HG02840 (cell line): ENCODE measurements around the gene NHLH1.
"Not testable (repeated sequence)": the region's sequence is repeated elsewhere in the genome, so short reads cannot be mapped to it uniquely, and the experiment has no call there.

ENCODE experiments used
- ATAC-seq: cut with Tn5 transposase; IDR thresholded peaks from one replicate; pipeline ENCODE4 v1.9.1; 2021; ENCODE audit warnings: mild to moderate bottlenecking, moderate library complexity, moderate number of reproducible peaks; ENCODE audit not compliant: unreplicated experiment, low FRiP score

NHLH1 gene

DNA sequence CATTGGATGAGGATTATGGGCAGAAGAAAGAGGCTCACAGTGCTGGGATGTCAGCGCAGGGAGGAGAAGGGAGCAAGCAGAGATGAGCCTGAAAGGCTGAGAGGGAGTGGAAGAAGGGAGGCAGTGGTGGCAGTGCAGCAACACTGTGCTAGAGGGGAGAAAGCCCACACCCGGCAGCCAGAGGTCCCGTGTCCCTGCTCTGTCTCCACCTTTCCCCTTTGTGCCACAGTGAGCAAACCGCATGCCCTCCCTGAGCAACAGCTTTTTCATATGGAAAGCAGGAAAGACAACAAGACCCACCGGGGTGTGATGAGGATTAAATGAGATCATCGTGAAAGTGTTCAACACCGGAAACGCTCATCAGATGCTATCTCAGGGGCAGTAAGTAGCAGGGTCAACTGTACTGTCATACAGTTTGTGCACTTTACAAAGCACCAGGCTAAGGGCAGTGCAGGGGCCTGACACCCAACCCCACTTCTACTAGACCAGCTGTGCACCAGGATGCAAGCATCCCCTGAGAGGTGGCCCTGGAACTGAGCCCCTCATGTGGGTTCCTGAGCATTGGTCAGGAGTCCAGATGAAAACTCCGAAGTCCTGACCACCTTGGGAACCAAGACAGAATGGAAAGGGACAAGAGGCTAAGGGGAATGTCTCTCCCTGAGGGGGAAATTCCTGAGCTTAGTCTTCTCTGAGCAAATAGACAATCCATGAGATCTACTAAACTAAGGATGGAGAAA, 9.1 kb downstream of the NHLH1 start:
- ATAC-seq, result no peak

DNA sequence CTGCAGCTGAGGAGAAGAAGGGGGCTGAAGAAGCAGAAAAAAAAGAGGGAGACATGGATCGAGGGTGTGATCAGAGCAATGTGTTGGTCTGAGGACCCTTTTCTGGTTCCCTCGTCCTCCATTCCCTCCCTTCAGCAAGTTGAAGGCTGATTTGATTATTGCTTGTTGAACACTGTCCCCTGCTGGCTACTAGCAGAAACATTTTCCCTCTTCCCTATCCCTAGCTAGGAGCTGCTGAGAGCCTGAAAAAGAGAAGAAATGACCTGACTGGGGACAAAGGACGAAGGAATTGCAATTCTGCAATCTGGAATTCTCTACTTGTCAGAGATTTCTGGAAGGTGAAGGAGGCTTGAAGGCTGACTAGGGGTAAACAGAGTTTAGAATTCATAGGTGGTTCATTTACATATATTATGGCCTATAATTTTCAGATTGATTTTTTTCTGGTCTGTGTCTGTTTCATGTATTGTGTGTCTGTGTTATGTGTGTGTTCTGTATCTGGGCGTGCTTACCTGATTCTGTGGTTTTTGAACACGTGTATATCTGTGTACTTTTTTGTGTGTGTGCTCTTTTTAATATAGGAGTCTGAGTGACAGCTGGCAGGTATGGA, 9.8 kb downstream of the NHLH1 start:
- ATAC-seq, result no peak

DNA sequence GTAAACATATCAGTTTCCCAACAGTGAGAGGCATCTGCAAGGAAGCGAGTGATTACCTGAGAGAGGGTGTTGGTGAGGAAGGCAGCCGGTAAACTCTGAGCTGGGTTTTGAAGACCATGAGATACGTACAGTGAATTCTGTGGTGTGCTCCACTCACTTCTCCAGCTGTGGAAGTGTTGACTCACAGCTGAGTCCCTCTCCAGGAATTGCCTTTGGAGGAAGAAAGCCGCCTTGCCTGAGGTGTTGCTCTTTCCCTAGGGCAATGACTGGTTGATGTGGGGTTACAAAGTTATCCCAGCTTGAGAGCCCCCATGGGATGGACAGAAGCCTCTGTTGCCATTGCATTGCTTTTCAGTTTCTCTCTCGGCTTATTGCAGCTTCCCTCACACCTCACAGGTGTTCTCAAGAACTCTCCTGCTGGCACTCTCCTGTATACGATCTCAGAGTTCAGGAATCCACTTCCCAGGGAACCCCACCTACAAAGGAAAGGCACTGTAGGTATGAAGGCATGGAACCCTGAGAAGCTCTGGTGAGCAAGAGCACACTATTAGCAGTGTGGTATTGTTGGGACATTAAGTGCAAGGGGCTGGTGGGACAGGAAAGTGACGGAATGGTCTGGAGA, 10.8 kb downstream of the NHLH1 start:
- ATAC-seq, result no peak

DNA sequence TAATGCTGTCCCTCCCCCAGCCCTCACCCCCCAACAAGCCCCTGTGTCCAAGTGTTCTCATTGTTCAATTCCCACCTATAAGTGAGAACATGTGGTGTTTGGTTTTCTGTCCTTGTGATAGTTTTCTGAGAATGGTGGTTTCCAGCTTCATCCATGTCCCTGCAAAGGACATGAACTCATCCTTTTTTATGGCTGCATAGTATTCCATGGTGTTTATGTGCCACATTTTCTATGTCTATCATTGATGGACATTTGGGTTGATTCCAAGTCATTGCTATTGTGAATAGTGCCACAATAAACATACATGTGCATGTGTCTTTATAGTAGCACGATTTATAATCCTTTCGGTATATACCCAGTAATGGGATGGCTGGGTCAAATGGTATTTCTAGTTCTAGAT, 17.9 kb downstream of the NHLH1 start:
- not testable (repeated sequence) for ATAC-seq

DNA sequence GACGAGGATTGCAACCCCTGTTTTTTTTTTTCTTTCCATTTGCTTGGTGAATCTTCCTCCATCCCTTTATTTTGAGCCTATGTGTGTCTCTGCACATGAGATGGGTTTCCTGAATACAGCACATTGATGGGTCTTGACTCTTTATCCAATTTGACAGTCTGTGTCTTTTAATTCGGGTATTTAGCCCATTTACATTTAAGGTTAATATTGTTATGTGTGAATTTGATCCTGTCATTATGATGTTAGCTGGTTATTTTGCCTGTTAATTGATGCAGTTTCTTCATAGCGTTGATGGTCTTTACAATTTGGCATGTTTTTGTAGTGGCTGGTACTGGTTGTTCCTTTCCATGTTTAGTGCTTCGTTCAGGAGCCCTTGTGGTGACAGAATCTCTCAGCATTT, 21.5 kb downstream of the NHLH1 start:
- ATAC-seq, result not testable (repeated sequence)

DNA sequence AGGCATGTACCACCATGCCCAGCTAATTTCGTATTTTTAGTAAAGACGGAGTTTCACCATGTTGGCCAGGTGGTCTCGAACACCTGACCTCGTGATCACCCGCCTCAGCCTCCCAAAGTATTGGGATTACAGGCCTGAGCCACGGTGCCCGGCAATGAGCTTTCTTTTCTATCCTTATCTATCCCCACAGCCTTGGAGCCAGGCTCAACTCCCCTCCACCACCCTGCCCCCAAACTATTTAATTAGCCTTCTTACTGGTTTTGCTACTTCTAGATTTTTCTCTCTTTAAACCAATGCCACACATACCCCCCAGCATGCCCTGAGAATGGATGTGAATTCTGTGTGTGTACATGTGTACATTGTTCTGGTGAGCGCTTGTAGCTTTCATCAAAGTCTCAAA, 27.8 kb downstream of the NHLH1 start:
- ATAC-seq, result no peak

DNA sequence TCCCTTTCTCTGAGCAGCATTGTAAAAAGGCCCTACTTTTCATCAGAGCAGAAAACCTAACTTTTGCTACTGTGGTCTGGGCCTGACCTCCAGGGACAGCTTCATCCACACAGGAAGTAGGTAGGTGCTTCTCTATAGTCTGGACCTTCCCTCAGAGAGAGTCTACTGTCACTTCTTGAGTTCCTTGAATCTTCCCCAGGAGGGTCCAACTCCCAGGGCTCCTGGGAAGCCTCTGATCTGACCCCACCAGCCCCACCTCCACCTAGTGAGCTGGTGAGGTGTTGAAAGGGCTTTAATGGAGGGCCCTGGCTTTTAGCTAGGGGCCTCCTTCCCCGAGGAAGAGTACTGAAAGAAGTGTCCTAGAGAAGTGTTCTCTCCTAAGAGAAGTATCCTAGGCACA, 30.8 kb downstream of the NHLH1 start:
- ATAC-seq, result no peak

DNA sequence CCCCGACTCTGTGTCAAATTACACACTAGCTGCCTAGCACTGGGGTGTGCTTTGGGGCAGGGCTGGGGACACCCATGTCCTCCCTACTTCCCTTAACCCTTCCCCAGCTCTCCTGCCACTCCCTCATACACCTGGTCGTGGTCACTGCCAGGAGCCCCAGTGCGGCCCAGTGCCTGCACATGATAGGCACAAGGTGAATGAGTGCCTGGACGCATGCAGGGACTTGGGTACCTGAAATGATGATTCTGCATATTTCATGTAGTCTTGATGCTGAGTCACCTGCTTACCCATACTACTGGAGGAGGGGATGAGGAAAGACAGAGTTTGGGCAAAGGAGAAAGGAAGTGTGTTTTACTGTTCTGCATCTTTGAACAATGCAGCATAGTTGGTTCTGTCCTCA, 32.0 kb downstream of the NHLH1 start:
- no peak for ATAC-seq

DNA sequence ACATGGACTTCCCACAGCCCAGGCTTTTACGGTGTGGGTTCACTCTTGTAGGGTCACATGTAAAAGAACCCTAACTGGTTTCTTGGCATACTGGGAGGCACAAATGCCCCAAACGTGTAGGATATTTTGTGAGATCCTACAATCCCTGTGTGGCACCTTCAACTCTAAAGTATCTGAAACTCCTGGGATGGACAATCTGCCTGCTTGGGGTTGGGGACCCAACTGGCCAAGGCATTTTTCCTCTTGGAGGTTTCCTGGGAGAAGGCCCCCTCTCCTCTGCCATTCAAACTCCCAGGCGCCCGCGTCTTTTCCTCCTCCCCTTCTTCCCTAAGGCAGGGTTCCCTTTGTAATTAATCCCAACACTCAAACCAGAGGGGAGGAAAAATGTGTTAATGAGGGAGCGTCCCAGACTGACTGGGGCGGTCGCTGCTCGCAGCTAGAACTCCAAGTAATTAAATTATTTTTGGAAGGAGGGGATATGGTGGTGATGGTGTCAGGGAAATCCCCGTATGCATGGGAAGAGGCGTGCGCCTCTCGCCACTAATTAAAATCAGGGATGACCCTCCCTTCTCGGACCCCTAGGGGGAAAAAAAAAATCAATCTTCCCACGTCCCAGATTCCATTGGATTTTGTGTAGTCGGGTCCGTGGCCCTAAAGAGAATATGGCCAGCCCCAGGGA, 32.8 kb downstream of the NHLH1 start:
- ATAC-seq, result no peak

DNA sequence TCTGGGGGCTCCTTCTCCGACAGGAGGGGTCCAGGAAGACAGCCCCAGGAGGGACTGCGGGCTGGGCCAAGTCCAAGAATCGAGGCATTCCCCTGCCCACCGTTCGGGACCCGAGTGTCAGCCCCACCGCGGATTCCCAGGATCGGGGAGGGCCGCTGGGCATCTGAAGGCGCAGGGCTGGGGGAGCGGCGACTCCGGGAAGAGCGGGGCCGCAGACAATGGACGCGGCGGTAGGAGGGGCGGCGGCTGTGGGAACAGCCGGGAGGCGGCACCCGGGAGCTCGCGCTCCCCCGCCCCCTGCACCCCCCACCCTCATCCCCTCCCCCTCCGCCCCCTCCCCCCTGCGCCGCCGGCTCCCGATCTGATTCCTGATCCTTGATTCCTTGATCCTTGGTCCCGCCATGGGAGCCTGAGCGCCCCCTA, 33.4 kb downstream of the NHLH1 start, which contains the start of gene VANGL2:
VANGL2 (plus strand) TSS at position 342 of the 423 bp plus-strand sequence. CDS start 15,274 bp downstream, outside the sequence.
- ATAC-seq, result no peak

DNA sequence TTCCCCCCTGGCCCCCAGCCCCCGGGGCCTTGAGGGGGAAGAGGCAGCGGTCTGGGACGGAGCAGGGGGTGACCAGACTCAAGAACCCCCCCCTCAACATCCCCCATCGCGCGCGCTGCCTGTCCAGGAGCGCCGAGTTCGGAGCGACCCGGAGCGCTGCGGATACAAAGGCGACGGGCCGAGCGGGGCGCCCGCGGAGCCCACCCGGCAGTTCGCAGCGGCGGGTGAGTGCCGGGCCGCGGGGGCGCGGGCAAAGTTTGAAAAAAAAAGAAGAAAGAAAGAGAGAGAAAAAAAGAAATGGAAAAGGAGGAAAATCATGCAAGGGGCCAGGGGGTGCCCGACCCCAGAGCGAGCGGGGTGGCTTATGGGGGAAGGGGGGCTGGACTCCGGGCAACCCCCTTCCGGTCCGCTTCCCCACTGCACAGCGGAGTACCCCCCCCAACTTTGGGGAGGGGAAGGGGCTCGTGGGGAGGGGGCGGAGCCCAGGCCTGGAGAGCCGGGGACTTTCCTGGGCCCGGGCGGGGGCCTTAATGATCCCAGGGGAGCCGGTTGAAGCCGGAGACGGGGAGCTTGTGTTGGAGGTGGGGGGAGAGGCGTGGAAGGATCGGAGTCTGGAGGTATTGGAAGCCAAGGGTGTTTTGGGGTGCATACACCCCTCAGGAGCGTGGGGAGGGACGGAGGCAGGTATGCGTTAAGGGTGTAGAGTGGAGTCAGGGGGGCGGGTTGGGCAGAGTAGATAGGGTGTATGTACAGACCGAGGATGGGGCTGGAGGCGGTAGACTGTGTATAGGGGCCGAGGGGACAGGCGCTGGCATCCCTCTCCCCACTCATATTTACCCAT, 34.0 kb downstream of the NHLH1 start:
- no peak for ATAC-seq

DNA sequence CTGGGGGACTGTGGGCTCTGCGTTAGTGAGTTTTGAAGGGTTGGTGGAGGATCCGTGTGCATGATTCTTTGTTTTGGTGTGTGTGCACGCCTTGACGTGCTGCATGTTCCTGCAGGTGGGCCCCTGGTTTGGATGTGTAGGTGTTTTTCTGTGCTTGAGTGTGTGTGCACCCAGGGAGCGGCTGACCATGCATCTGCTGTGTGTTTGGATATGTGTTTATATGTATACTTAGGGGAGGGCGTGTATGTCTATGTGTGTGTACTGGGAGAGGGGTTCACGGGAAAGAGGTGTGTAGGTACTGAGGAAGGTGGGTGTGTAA, 34.6 kb downstream of the NHLH1 start:
- ATAC-seq, result no peak

DNA sequence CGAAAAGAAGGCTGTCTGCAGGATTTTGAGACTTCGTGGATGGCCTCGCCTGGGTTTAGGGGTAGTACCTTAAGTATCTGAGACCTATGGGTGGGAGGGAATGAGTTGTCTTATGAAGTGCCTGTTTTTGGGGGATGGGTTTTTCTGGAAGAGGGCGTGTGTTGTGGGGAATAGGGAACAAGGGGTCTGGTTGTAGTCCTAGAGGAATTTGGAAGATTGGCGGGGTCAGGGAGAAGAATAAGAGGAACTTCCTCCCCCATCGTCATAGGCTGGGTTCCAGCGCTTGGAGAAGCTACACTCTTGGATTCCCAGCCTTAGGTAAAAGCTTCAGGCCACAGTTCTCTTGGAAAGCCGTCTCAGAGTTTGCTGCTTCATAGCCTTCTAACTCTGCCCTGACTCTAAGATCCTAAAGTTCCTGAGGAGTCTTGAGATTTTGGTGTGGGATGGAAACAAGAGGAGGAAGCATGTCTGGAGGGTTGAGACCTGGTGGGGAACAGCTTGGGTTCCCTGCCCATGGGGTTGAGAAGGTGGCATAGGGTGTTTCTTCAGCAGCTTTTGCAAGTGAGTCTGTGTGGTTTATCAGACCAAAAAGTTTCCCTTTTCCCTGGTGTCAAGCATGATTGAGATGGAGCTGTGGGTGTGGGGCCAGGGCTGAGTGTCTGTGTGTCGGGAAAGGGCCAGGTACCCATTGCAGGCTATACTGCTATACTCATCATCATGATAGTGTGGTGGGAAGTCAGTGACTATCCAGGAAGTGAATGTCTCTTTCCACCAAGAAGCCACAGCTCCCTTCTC, 35.3 kb downstream of the NHLH1 start:
- no peak for ATAC-seq

DNA sequence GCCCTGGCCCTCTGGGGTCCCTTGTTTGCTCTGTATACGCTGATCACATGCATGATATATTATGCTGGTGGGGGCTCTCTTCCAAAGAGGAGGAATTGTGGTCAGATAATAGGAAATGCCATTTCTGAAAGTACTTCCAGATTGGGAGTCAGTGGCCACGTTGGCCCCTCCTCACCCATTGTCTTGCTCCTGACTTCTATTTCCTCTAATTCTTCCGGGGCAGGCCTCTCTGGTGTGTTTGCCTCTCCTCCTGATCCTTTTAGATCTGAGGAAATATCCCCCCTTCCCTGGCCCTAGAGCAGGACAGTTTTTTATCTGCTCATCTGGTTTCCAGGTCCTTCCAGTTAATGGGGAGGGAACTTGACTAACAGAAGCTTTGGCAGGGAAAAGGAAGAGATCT, 36.4 kb downstream of the NHLH1 start:
- ATAC-seq, result no peak

DNA sequence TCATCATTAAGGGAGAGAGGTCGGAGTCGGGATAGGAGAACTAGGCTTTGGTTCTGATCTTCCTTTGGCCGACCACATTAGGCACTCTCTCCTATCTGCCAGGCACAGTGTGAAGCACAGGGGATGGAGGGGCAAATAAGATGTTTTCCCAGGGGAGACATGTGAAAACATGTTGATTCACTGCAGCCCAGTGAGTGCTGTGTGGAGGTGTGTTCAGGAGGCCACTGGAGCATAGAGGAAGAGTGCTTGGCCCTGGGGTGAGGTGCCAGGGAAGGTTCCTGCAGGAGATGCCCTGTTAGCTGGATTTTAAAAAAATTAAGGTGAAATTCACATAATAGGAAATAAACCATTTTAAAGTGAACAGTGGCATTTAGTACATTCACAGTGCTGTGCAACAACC, 37.2 kb downstream of the NHLH1 start:
- no peak for ATAC-seq

DNA sequence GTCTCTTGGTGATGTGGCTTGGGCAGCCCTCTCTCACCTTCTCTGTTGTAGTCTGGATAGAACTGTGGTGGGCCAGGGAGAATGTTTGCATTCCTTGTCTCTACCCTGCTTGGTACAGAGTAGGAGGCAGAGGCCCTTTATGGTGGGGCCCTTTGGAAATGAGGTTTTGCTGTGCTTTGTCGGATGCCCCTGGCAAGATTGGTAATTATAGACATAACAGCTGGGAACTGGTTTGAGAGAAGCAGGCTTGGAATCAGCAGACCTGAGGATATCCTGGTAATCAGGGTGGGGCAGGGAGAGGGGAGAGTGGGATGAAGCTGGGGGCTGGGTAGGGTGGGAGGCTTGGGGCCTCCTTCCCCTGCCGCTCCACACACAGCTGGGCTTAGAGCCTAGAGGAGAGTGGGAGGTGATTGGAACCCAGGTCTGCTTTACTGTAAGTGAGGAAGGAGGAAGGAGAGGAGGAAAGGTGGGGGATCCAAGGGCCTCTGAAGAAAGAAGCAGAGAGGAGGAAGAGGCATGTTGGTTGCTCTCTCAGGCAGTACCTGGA, 38.5 kb downstream of the NHLH1 start:
- no peak for ATAC-seq

DNA sequence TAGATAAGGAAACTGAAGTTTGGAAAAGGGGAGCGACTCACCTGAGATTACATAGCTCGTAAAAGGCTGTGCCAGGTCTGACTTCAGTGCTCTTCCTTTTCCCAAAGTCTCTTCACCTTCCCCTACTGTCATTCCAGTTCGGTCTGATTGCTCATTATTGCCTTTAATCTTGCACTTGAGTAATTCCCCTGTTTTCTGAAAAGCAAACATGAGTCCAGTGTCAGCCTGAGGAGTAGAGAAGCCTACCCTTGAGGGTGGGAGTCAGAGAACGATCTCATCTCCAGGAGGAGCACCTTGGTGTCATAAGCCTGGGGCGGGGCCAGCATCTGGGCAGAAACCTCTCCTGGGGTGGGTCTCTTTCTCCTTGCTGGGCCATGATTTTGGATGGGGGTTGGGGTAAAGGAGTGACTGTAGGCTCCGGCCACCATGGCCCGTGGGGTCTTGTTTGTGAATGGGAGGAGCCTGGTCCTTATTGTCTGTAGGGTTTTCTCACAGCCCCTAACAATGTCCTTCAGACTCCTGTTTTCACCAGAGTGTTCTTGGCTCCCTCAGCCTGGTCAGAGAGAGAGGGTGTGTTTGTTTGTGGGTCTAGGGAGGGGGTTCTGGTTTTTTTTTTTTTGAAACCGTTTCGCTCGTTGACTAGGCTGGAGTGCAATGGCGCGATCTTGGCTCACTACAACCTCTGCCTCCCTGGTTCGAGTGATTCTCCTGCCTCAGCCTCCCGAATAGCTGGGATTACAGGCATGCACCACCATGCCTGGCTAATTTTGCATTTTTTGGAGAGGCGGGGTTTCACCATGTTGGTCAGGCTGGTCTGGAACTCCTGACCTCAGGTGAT, 39.5 kb downstream of the NHLH1 start:
- no peak for ATAC-seq
